Neural cell (in vitro differentiated cells): ENCODE measurements around the gene JAG2. TPM values are rescaled to one million over a fixed set of nuclear protein-coding genes. Genes with fewer than 3 reads are reported as not detected.

Experiments
- H2AFZ ChIP-seq: fragments of 200-600, 300-800 bp; sonication (generic), shearing (Covaris generic); 2 replicates; pipeline ENCODE4 v1.6.0; 2014; ENCODE audit warnings: low read depth, mild to moderate bottlenecking, antibody characterized with exemption, low read length, moderate library complexity
- H3F3A ChIP-seq: fragments of 200-600 bp; shearing (Covaris generic); 2 replicates; pipeline ENCODE4 v1.6.1; 2016; ENCODE audit warnings: mild to moderate bottlenecking, moderate library complexity, mixed read lengths, antibody characterized with exemption, low read length; ENCODE audit not compliant: insufficient read depth, poor library complexity, severe bottlenecking
- H3K27ac ChIP-seq: fragments of 200-600, 300-800 bp; sonication (generic), shearing (Covaris generic); 2 replicates; pipeline ENCODE4 v1.5.1; 2014; ENCODE audit warnings: mild to moderate bottlenecking, low read length, moderate library complexity
- H3K27me3 ChIP-seq: fragments of 300-800, 200-600 bp; sonication (generic), shearing (Covaris generic); 2 replicates; pipeline ENCODE4 v1.6.0; 2014; ENCODE audit warnings: mild to moderate bottlenecking, low read depth, low read length, moderate library complexity; ENCODE audit not compliant: insufficient read depth
- H3K36me3 ChIP-seq: fragments of 300-800, 200-600 bp; sonication (generic), shearing (Covaris generic); 2 replicates; pipeline ENCODE4 v1.5.1; 2014; ENCODE audit warnings: mild to moderate bottlenecking, antibody characterized with exemption, low read length, moderate library complexity; ENCODE audit not compliant: insufficient read depth
- H3K4me2 ChIP-seq: fragments of 300-800, 200-600 bp; sonication (generic), shearing (Covaris generic); 2 replicates; pipeline ENCODE4 v1.6.0; 2014; ENCODE audit warnings: mild to moderate bottlenecking, low read length
- H3K4me3 ChIP-seq: fragments of 300-800, 200-600 bp; sonication (generic), shearing (Covaris generic); 2 replicates; pipeline ENCODE4 v1.5.1; 2014; ENCODE audit warnings: mild to moderate bottlenecking, low read length, moderate library complexity
- H3K79me2 ChIP-seq: fragments of 200-600 bp; shearing (Covaris generic); replicated peaks from 2 replicates; pipeline ENCODE4 v1.6.0; 2014; ENCODE audit warnings: mild to moderate bottlenecking, low read length, moderate library complexity; ENCODE audit not compliant: insufficient read depth
- H3K9ac ChIP-seq: fragments of 300-800, 200-600 bp; sonication (generic), shearing (Covaris generic); 2 replicates; pipeline ENCODE4 v1.6.1; 2016; ENCODE audit warnings: mild to moderate bottlenecking, low read length, mixed read lengths
- H3K9me2 ChIP-seq: fragments of 200-600 bp; shearing (Covaris generic); 2 replicates; pipeline ENCODE4 v1.6.1; 2016; ENCODE audit warnings: mild to moderate bottlenecking, low read length, mixed read lengths; ENCODE audit not compliant: insufficient read depth
- H3K9me3 ChIP-seq: fragments of 200-600, 300-800 bp; sonication (generic), shearing (Covaris generic); 2 replicates; pipeline ENCODE4 v1.6.1; 2016; ENCODE audit warnings: mild to moderate bottlenecking, mixed run types, low read length, moderate library complexity, mixed read lengths
- H4K20me1 ChIP-seq: fragments of 200-600 bp; shearing (Covaris generic); 2 replicates; pipeline ENCODE4 v1.6.1; 2016; ENCODE audit warnings: mild to moderate bottlenecking, mixed run types; ENCODE audit not compliant: insufficient read depth
- EP300 ChIP-seq: fragments of 450-650 bp; conservative IDR thresholded peaks from 2 replicates; pipeline ENCODE4 v1.6.1; 2014; ENCODE audit warnings: antibody characterized with exemption, mild to moderate bottlenecking, moderate library complexity; ENCODE audit not compliant: poor library complexity, severe bottlenecking
- EZH2 ChIP-seq: fragments of 200-600, 300-800 bp; shearing (Covaris generic), sonication (generic); IDR thresholded peaks from 2 replicates; pipeline ENCODE4 v1.6.1; 2014; ENCODE audit warnings: antibody characterized with exemption, low read length, borderline replicate concordance, mild to moderate bottlenecking; ENCODE audit not compliant: insufficient read depth, poor library complexity, severe bottlenecking
- MXI1 ChIP-seq: fragments of 450-650 bp; conservative IDR thresholded peaks from 2 replicates; pipeline ENCODE4 v1.6.1; 2014; ENCODE audit warnings: antibody characterized with exemption, mild to moderate bottlenecking; ENCODE audit not compliant: poor library complexity, severe bottlenecking
- POLR2AphosphoS5 ChIP-seq: IDR thresholded peaks from 2 replicates; pipeline ENCODE4 v1.6.1; 2012
- RAD21 ChIP-seq: fragments of 450-650 bp; conservative IDR thresholded peaks from 2 replicates; pipeline ENCODE4 v1.6.1; 2014; ENCODE audit warnings: antibody characterized with exemption, mild to moderate bottlenecking, moderate library complexity
- SMC3 ChIP-seq: fragments of 450-650 bp; conservative IDR thresholded peaks from 2 replicates; pipeline ENCODE4 v1.6.1; 2014; ENCODE audit warnings: antibody characterized with exemption, mild to moderate bottlenecking, moderate library complexity; ENCODE audit not compliant: poor library complexity
- TAF1 ChIP-seq: IDR thresholded peaks from 2 replicates; pipeline ENCODE4 v1.6.1; 2012; ENCODE audit warnings: low read depth
- polyA plus RNA-seq: library from polyadenylated mRNA; depleted of rRNA; stranded (reverse); fragments of >200 nt; gene quantifications from 2 replicates; pipeline ENCODE4 v1.2.3, GENCODE V29; 2014
- TF ChIP-seq, protein P1 (sequence below): IDR thresholded peaks from 2 replicates; pipeline ENCODE4 v1.6.1; 2012; ENCODE audit warnings: borderline replicate concordance
- TF ChIP-seq, protein P2 (sequence below): fragments of 450-650 bp; IDR thresholded peaks from 2 replicates; pipeline ENCODE4 v1.5.1; 2014; ENCODE audit warnings: antibody characterized with exemption, mild to moderate bottlenecking, moderate library complexity; ENCODE audit not compliant: poor library complexity, severe bottlenecking

JAG2 gene
- polyA plus RNA-seq, 1 donor from 2014 or later = 20.3 TPM

- H3K4me2 ChIP-seq = no peak overlapping the region
- H3K4me3 ChIP-seq = no peak overlapping the region
- no peaks in the 10 kb centered on the region for H3K9me2 ChIP-seq
- no peak overlapping the region for H2AFZ ChIP-seq
- H3K9ac ChIP-seq = no peak overlapping the region
- no peaks in the 10 kb centered on the region for H3K79me2 ChIP-seq
- H3K27ac ChIP-seq = no peak overlapping the region
- no peaks in the 10 kb centered on the region for H3K36me3 ChIP-seq
- TF ChIP-seq EP300 (no peak), SMC3 (no peak), EZH2 (no peak), RAD21 (no peak), POLR2AphosphoS5 (no peak), MXI1 (no peak), TAF1 (no peak)
- TF ChIP-seq, protein P1, sequence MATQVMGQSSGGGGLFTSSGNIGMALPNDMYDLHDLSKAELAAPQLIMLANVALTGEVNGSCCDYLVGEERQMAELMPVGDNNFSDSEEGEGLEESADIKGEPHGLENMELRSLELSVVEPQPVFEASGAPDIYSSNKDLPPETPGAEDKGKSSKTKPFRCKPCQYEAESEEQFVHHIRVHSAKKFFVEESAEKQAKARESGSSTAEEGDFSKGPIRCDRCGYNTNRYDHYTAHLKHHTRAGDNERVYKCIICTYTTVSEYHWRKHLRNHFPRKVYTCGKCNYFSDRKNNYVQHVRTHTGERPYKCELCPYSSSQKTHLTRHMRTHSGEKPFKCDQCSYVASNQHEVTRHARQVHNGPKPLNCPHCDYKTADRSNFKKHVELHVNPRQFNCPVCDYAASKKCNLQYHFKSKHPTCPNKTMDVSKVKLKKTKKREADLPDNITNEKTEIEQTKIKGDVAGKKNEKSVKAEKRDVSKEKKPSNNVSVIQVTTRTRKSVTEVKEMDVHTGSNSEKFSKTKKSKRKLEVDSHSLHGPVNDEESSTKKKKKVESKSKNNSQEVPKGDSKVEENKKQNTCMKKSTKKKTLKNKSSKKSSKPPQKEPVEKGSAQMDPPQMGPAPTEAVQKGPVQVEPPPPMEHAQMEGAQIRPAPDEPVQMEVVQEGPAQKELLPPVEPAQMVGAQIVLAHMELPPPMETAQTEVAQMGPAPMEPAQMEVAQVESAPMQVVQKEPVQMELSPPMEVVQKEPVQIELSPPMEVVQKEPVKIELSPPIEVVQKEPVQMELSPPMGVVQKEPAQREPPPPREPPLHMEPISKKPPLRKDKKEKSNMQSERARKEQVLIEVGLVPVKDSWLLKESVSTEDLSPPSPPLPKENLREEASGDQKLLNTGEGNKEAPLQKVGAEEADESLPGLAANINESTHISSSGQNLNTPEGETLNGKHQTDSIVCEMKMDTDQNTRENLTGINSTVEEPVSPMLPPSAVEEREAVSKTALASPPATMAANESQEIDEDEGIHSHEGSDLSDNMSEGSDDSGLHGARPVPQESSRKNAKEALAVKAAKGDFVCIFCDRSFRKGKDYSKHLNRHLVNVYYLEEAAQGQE = no peak
- TF ChIP-seq, protein P2, sequence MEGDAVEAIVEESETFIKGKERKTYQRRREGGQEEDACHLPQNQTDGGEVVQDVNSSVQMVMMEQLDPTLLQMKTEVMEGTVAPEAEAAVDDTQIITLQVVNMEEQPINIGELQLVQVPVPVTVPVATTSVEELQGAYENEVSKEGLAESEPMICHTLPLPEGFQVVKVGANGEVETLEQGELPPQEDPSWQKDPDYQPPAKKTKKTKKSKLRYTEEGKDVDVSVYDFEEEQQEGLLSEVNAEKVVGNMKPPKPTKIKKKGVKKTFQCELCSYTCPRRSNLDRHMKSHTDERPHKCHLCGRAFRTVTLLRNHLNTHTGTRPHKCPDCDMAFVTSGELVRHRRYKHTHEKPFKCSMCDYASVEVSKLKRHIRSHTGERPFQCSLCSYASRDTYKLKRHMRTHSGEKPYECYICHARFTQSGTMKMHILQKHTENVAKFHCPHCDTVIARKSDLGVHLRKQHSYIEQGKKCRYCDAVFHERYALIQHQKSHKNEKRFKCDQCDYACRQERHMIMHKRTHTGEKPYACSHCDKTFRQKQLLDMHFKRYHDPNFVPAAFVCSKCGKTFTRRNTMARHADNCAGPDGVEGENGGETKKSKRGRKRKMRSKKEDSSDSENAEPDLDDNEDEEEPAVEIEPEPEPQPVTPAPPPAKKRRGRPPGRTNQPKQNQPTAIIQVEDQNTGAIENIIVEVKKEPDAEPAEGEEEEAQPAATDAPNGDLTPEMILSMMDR = no peak
- H4K20me1 ChIP-seq = no peaks in the 10 kb centered on the region
- H3F3A ChIP-seq = no peaks in the 10 kb centered on the region
- no peaks in the 10 kb centered on the region for H3K9me3 ChIP-seq
- H3K27me3 ChIP-seq = no peaks in the 10 kb centered on the region
Measured at GRCh38 chr14:105131241-105131640, 37.3 kb downstream of the JAG2 start.

DNA sequence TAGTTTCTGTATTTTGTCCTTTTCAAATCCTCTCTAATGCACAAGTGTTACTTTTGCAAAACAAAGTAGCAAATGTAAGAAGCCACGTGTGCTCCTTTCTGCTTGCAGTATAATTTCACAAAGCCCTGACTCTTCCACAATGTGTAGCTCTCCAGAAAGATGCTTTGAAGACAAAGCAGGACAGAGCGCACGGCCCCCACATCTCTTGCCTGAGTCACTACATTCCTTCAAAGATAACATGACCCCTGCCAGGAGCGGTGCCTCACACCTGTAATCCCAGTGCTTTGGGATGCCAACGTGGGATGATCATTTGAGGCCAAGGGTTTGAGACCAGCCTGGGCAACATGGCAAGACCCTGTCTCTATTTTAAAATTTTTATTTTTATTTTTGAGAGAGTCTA, 40.5 kb downstream of the JAG2 start:
- H3K4me2 ChIP-seq = no peak overlapping the region
- H3K4me3 ChIP-seq = no peak overlapping the region
- H3K9ac ChIP-seq = no peak overlapping the region
- H3K27ac ChIP-seq = no peak overlapping the region
- TF ChIP-seq EZH2 = no peak
- no peak for TF ChIP-seq TAF1
- TF ChIP-seq, protein P1 = no peak
- no peak for TF ChIP-seq MXI1
- TF ChIP-seq SMC3 = no peak
- TF ChIP-seq, protein P2 = no peak
- TF ChIP-seq POLR2AphosphoS5 = no peak
- TF ChIP-seq EP300 = no peak
- TF ChIP-seq RAD21 = no peak
- H4K20me1 ChIP-seq = no peaks in the 10 kb centered on the region
- no peaks in the 10 kb centered on the region for H3K27me3 ChIP-seq
- no peak overlapping the region for H2AFZ ChIP-seq
- H3K9me2 ChIP-seq = no peaks in the 10 kb centered on the region
- H3K79me2 ChIP-seq = no peaks in the 10 kb centered on the region
- H3F3A ChIP-seq = no peaks in the 10 kb centered on the region
- no peaks in the 10 kb centered on the region for H3K9me3 ChIP-seq
- H3K36me3 ChIP-seq = no peaks in the 10 kb centered on the region
